NCI-H1092 treated with DMSO at 0.1 percent for 48 hours (cell line): ENCODE measurements around the gene ABLIM2.
A peak's percentile ranks its signal among the peaks of the same experiment; 100 is the strongest.

Source experiments
- DNase-seq: peaks from one replicate; lab custom pipeline; 2025; lab: John Stamatoyannopoulos, UW

ABLIM2 gene

GRCh38 chr4:8069102-8069752, 89.4 kb downstream of the ABLIM2 start:
- DNase-seq = no peak

DNA sequence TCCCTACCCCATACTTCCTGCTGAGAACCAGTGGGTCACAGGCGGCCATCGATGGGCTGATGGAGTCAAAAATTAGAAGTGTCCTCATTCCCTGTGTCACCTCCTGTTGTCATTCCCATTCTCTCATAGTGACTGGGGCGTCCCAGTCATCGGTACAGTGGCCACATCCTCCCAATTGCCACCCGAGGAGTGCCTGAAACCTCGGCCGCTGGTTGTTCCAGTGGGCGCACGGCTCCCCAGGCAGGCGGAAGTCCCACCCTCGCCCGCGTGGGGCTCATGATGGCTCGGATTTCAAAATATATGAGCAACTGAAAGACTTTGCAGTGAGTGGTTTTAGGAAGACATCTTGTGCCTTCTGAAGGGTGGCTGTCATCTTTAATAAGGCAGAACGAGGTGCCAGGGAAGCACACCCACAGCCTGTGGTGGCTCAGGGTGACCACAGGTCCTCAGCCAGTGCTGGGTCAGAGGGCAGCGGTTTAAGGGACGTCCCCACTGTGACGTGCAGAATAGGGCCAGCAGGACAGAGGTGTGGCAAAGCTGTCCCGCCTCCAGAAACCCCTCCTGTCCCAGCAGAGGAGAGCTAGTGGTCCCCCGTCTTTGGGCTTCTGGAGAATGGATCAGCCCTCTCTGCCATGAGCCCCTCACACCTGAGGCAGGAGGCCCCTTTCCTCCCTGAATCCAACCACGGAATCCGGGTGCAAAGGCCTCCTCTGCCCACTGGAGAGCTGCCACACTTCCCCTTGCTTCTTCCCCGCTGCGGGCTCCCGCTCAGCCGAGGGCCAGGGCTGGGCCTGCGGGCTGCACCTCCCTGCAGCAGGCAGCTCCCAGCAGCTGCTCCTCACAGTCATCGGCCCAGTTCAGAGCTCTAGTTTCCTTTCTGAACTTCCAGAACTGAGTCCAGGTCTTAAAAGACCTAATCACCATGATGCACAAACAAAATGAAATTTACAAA, 90.4 kb downstream of the ABLIM2 start:
- DNase-seq = no peak

GRCh38 chr4:8067274-8067936, 91.2 kb downstream of the ABLIM2 start:
- no peak for DNase-seq

GRCh38 chr4:8066336-8066931, 92.2 kb downstream of the ABLIM2 start:
- DNase-seq = no peak

DNA sequence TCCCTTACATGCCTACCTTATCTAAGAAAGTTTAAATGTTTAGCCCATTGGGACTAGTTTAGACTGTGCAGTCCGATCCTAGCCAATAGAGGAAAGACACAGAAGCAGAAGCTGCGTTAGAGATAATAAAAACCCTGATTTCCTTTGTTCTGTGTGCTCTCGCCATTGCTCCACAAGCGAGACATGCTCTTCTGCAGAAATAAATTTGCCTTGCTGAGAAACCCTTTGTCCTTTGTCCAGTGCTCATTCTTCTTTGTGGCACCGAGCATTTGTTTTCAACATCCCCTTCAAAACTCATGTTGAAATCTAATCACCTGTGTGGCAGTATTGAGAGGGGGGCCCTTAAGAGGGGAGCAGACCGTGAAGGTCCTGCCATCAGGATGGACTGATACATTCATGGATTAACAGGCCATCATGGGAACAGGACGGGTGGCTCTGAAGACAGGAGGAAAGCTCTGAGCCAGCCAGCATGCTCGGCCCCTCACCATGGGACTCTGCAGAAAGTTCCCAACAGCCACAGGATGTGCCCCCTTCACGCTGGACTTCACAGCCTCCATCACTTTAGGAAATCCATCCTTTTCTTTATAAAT, 94.5 kb downstream of the ABLIM2 start:
- DNase-seq = no peak

DNA sequence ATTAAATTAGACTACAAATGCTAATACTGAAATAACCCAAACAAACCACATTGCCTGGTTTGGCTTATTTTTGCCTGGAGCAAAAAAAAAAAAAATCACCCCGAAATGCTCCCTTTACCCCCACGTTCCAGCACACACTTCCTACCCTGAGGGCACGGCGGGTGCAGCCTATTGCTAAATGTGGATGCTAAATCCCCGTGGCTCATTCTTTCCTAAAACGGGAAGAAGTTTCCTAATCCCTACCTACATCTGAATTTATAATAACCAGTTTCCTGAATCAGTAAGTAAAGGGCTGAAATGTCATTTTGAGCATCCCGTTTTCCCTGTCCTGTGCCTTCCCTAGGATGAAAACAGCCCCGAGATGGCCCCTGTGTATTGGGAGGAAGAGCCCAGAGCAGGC, 97.0 kb downstream of the ABLIM2 start:
- DNase-seq = no peak

DNA sequence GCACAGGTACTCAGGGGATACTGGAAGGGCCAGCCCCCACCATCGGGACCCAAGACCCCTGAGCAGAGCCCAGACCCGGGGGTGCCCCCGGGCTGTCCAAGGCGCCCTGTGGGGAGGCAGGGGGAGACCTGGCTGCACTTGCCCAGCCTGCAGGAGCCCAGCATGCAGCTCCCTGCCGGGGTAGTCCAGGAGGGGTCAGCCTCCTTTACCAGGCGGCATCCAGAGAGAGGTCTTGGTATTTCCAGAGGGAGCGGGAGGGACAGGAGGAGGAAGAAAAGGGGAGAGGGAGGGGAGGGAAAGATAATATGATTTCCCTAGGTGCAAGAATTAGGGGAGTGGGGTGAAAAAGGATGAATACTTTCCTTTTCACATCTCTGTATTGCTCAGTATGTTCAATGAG, 97.5 kb downstream of the ABLIM2 start:
- no peak for DNase-seq

DNA sequence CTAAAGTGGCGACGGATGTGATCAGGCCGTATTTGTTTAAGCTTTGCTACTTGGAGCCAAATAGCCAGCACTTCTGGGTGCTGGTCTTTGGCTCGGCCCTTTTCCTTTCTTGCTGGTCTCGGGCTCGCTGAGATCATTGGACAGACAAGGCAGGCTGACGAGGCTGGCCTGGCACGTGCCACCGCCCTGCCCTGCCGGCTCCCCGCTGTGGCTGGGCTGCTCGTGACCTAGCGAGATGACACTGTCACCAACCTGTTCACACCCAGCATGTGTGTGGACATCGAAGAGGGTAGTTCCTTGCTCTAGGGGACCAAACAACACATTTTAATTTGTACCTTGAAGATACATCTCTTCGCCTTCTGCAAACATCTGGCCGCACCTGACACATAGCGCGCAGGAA, 98.0 kb downstream of the ABLIM2 start:
- DNase-seq = no peak

DNA sequence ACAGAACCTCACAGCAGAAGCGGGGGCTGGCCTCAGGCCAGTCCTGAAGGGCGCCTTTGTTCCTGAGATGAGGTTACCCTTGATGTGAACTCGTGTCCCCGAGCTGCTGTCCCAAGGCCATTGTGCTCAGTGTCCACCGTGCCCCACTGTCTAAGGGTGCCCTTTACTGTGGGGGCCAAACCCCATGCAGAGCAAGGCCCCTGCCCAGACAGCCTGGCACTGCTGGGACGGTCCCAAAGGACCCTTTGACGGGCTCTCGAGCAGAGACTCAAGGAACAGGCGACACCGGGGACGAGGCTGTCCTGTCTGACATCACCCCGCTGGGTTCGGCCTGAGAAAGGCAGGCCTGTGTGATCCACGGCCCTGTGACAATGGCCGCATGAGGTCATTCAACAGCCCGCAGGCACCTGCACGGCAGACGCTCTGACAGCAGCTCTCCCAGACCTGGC, 100.6 kb downstream of the ABLIM2 start:
- DNase-seq = no peak

DNA sequence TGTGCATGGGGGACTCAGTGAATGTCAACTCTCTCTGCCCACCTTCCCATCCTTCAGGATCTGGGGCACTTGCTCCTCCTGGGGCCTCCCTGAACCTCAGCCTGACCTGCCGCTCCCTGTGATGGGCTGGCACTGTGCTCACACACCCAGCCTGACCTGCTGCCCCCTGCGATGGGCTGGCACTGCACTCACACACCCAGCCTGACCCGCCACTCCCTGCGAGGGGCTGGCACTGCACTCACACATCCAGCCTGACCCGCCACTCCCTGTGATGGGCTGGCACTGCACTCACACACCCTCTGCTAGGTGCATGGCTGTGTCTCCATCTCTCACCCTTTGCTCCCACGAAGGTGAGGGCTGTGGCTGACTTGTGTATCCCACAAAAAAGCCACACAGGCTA, 103.4 kb downstream of the ABLIM2 start:
- DNase-seq = no peak

- DNase-seq = no peak
Observed at GRCh38 chr4:8053688-8054449, 104.7 kb downstream of the ABLIM2 start.

- no peak for DNase-seq
Observed at GRCh38 chr4:8052160-8052691, 106.4 kb downstream of the ABLIM2 start.

DNA sequence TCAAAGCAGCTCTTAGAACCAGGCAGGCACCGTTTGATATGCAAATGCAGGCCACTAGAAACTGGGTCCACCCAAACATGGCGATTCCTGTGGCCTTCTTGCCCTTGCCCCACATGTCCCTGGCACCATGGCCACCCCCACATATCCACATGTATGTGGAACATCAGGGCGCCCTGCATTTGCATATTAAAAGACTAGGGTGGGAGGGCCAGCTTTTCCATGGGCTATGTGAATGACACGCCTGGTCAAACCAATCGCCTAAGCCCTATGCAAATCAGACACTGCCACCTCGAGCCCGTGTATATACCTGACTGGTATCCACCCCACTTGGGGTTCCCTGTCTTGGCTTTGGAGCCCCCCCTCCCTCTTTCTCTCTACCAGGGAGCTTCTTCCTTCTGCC, 107.0 kb downstream of the ABLIM2 start:
- DNase-seq = no peak

GRCh38 chr4:8050555-8051206, 107.9 kb downstream of the ABLIM2 start:
- DNase-seq = peak; percentile 95

GRCh38 chr4:8050180-8050554, 108.4 kb downstream of the ABLIM2 start:
- no peak for DNase-seq

- peak; percentile 10 for DNase-seq
Observed at GRCh38 chr4:8048856-8049676, 109.5 kb downstream of the ABLIM2 start.

- no peak for DNase-seq
Observed at GRCh38 chr4:8047837-8048678, 110.6 kb downstream of the ABLIM2 start.

- DNase-seq = no peak
Observed at GRCh38 chr4:8046925-8047541, 111.6 kb downstream of the ABLIM2 start.
